Muscle layer of duodenum (tissue), 2 donors: ENCODE data around the gene MUC4.
"Not testable (repeated sequence)": the region's sequence is repeated elsewhere in the genome, so short reads cannot be mapped to it uniquely, and the experiment has no call there.

ENCODE experiments used
- H3K27ac ChIP-seq: one replicate; pipeline ENCODE4 v1.7.0; 2013; ENCODE audit warnings: mild to moderate bottlenecking, low read length
- H3K27me3 ChIP-seq: one replicate; pipeline ENCODE4 v1.7.0; 2013; ENCODE audit warnings: low read depth, mild to moderate bottlenecking, control low read depth, low read length
- H3K36me3 ChIP-seq, 2 donors: one replicate each; pipeline ENCODE4 v1.7.0; 2013; ENCODE audit warnings: low read length in 2 of 2, control low read depth in 1 of 2, mild to moderate bottlenecking in 1 of 2; ENCODE audit not compliant: insufficient read depth in 2 of 2, control insufficient read depth in 1 of 2
- H3K4me1 ChIP-seq, 2 donors: one replicate each; pipeline ENCODE4 v1.7.0; 2013; ENCODE audit warnings: low read length in 2 of 2, mild to moderate bottlenecking in 2 of 2, control low read depth in 1 of 2, moderate library complexity in 1 of 2; ENCODE audit not compliant: insufficient read depth in 2 of 2, control insufficient read depth in 1 of 2
- H3K4me3 ChIP-seq, 2 donors: one replicate each; pipeline ENCODE4 v1.7.0; 2013; ENCODE audit warnings: low read length in 2 of 2, low read depth in 1 of 2, mild to moderate bottlenecking in 1 of 2
- H3K9me3 ChIP-seq, 2 donors: one replicate each; pipeline ENCODE4 v1.7.0; 2013; ENCODE audit warnings: low read length in 2 of 2, control low read depth in 1 of 2, mild to moderate bottlenecking in 1 of 2; ENCODE audit not compliant: control insufficient read depth in 1 of 2
- donor health status: healthy.

Gene MUC4

GRCh38 chr3:195739561-195740111 lies 72.1 kb downstream of the MUC4 start:
- Histone ChIP-seq H3K27me3 (no peaks in the 10 kb centered on the region), H3K36me3 (peaks cover 0 to 4% of the 10 kb centered on the region in 2 donors), H3K4me1 (no peaks in the 10 kb centered on the region), H3K27ac (no peak overlapping the region), H3K9me3 (no peaks in the 10 kb centered on the region), H3K4me3 (no peak overlapping the region)

- Histone ChIP-seq H3K4me3 (no peak overlapping the region), H3K9me3 (no peaks in the 10 kb centered on the region), H3K36me3 (peaks cover 0 to 5% of the 10 kb centered on the region in 2 donors), H3K27me3 (no peaks in the 10 kb centered on the region), H3K4me1 (no peaks in the 10 kb centered on the region), H3K27ac (no peak overlapping the region)
These were observed 73.3 kb downstream of the MUC4 start for GRCh38 chr3:195738274-195739044.

DNA sequence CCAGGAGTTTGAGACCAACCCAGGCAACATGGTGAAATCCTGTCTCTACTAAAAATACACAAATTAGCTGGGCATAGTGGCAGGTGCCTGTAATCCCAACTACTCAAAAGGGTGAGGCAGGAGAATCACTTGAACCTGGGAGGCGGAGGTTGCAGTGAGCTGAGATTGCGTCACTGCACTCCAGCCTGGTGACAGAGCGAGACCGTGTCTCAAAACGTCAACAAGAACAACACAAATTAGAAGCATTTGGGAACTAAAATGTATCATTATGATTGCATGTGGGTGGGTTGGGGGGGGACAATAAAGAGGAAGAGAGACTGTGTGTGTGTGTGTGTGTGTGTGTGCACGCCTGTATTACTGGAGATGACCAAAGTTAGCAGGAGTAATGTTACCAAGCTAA lies 73.9 kb downstream of the MUC4 start:
- not testable (repeated sequence) for H3K27me3 ChIP-seq
- H3K36me3 ChIP-seq, result peaks cover 0 to 12% of the 10 kb centered on the region in 2 donors

DNA sequence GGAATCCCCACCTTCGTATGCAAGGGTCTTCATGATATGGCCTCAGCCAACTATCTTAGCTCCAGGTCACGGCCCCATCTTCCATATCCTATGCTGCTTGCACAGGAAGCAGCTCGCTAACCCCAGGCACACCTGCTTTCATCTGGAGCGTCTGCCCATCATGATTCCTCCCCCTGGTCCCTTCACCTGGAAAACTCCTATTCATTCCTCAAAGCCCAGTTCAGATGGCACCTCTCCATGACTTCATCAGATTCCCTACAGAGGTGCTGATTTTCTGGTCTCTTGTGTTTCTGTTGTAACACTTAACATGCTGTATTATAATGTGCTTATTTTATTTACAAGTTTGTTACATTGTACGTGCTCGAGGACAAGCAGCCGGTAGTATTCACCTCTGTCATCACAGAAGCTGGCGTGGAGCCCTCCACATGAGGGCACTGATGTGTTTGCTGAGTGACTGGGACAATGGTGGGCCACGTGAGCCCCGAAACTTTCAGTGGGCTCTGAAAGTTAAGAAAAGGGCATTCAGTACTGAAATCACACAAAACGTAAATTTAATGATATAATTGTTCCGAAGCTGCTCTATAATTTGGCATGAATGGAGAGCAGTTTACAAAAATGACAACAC lies 74.8 kb downstream of the MUC4 start:
- no peaks in the 10 kb centered on the region for H3K9me3 ChIP-seq
- no peaks in the 10 kb centered on the region for H3K4me1 ChIP-seq
- no peaks in the 10 kb centered on the region for H3K27me3 ChIP-seq
- H3K4me3 ChIP-seq, result no peak overlapping the region
- no peak overlapping the region for H3K27ac ChIP-seq
- peaks cover 0 to 16% of the 10 kb centered on the region in 2 donors for H3K36me3 ChIP-seq

More for the DNA sequence above, 73.9 kb downstream of the MUC4 start:
- not testable (repeated sequence) for H3K4me1 ChIP-seq, H3K4me3 ChIP-seq, H3K27ac ChIP-seq, H3K9me3 ChIP-seq

DNA sequence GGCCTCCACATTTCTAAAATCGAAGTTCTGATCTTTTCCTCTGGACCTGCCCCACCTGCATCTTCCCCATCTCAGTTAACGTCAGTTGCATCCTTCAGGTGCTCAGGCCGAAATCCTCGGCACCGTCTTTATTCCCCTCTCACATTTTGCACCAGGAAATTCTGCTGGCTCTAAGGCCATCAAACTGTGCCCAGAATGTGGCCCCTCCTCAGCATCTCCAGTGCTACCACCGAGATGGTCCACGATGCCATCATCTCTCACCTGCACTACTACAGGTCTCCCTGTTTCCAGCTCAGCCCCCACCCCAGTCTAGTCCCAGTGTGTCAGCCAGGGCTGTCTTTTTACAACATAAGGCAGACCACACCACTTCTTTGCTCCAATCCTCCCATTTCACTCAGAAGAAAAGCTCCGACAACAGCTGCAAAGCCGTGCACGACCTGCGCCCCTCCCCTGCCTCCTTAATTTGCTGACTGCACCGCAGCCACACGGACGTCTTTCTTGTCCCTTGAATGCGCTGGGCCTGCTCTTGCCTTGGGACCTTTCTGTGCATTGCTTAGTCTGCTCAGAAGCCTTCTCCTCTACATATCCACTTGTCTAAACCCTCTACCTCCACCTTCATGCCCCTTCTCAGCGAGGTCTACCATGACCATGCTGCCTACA lies 76.6 kb downstream of the MUC4 start:
- Histone ChIP-seq H3K27ac (no peak overlapping the region), H3K36me3 (peaks cover 0 to 26% of the 10 kb centered on the region in 2 donors), H3K27me3 (no peaks in the 10 kb centered on the region), H3K4me3 (no peak overlapping the region), H3K4me1 (no peaks in the 10 kb centered on the region), H3K9me3 (no peaks in the 10 kb centered on the region)

GRCh38 chr3:195732940-195733339 lies 78.8 kb downstream of the MUC4 start:
- peaks cover 0 to 34% of the 10 kb centered on the region in 2 donors for H3K36me3 ChIP-seq

DNA sequence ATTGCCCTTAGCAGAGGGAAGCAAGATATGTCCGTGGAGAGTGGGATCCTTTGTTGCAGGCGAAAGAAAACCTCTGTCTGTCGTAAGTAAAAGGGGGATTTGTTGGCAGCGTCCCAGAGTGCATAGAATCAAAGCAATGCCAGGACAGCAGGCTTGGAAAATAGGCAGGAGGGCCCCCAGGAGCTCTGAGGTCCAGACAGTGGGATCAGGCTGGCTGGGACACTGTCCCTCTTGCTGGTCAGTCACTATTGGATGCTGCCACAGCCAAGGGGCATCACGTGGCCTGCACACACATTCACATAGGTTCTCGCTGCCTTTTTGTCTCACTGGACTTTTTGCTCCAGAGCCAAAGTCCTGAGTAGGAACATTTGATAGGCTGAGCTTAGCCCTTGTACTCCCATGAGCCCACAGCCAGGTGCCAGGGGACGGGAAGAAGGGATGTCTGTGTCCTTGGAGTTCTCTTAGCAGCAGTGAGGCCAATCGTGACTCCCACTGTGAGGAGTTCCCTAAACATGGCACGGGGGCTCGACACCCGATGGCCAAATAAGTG lies 80.3 kb downstream of the MUC4 start:
- Histone ChIP-seq H3K27me3 (no peaks in the 10 kb centered on the region), H3K4me3 (no peak overlapping the region), H3K4me1 (peaks cover 0 to 3% of the 10 kb centered on the region in 2 donors), H3K27ac (no peak overlapping the region), H3K36me3 (peaks cover 0 to 34% of the 10 kb centered on the region in 2 donors), H3K9me3 (no peaks in the 10 kb centered on the region)

More at GRCh38 chr3:195732940-195733339, 78.8 kb downstream of the MUC4 start:
- Histone ChIP-seq H3K4me3 (no peak overlapping the region), H3K27me3 (no peaks in the 10 kb centered on the region), H3K4me1 (peaks cover 0 to 3% of the 10 kb centered on the region in 2 donors), H3K27ac (no peak overlapping the region), H3K9me3 (no peaks in the 10 kb centered on the region)

DNA sequence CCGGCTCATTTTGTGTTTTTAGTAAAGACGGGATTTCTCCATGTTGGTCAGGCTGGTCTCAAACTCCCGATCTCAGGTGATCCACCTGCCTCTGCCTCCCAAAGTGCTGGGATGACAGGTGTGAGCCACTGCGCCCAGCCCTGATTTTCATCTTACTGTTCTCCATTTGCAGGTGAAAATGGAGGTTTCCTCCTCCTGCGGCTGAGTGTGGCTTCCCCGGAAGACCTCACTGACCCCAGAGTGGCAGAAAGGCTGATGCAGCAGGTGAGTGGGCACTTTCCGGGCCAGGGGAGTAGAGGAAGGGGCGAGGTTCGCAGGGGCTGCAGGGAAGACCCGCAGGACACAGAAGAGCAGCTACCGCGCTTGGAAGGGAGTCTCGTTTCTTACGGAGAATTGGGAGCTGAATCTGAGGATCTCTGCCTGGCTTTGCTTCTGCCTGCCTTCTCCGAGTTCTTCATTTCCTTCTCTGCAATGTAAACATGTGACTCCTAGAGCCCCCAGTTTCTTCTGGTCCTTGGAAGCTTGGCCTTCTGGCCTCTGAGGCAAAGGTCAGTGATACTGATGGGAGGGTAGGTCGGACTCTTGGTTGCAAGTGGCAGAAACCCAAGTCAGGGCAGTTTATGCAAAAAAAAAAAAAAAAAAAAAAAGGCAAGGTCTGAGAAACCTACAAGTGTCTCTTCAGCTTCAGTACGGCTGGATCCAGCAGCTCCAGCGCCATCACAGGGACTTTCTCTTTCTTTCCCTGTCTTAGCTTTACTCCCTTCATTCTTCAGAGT lies 82.1 kb downstream of the MUC4 start:
- peaks cover 0 to 30% of the 10 kb centered on the region in 2 donors for H3K36me3 ChIP-seq
- peaks cover 0 to 3% of the 10 kb centered on the region in 2 donors for H3K4me1 ChIP-seq
- no peaks in the 10 kb centered on the region for H3K27me3 ChIP-seq
- no peak overlapping the region for H3K4me3 ChIP-seq
- H3K27ac ChIP-seq, result no peak overlapping the region
- H3K9me3 ChIP-seq, result no peaks in the 10 kb centered on the region

DNA sequence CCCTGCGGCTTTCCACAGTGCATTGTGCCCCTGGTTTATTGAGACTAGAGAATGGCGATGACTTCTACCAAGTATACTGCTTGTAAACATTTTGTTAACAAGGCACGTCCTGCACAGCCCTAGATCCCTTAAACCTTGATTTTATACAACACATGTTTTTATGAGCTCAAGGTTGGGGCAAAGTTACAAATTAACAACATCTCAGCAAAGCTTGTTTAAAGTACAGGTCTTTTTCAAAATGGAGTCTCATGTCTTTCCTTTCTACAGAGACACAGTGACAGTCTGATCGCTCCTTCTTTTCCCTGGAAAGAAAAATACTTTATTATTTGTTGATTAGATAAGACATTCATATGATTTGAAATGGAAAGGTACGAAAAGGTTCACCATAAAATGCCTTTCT lies 82.9 kb downstream of the MUC4 start:
- H3K36me3 ChIP-seq, result peaks cover 0 to 30% of the 10 kb centered on the region in 2 donors
- H3K27me3 ChIP-seq, H3K27ac ChIP-seq, H3K9me3 ChIP-seq, H3K4me3 ChIP-seq, H3K4me1 ChIP-seq: not testable (repeated sequence)

DNA sequence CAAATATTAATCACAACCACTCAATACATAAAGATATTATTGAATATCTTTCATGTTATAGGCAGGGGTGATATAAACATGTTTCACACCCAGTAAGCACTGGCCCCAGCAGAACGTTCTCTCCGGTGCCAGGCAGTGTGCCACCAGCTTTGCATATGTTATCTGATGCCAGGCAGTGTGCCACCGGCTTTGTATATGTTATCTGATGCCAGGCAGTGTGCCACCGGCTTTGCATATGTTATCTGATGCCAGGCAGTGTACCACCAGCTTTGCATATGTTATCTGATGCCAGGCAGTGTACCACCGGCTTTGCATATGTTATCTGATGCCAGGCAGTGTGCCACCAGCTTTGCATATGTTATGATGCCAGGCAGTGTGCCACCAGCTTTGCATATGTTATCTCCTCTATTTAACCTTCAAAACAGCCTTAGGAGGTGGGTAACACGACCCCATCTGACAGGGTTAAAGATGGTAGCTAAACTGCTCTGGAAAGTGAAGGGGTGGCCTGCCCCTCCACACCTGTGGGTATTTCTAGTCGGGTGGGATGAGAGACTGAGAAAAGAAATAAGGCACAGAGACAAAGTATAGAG lies 84.0 kb downstream of the MUC4 start:
- H3K36me3 ChIP-seq, result peaks cover 0 to 22% of the 10 kb centered on the region in 2 donors
- H3K4me1 ChIP-seq, result peaks cover 0 to 3% of the 10 kb centered on the region in 2 donors
- no peak overlapping the region for H3K4me3 ChIP-seq
- H3K27me3 ChIP-seq, result no peaks in the 10 kb centered on the region
- H3K9me3 ChIP-seq, result no peaks in the 10 kb centered on the region
- H3K27ac ChIP-seq, result no peak overlapping the region
